ENCODE results near the gene CD44. TPM values are rescaled to one million over a fixed set of nuclear protein-coding genes. Genes with fewer than 3 reads are reported as not detected.

Gene CD44
- total RNA-seq, 1 donor from 2014 or later, result 2.6 TPM

- no peak for DNase-seq
Observed at GRCh38 chr11:35267504-35267903, 128.5 kb downstream of the CD44 start.

GRCh38 chr11:35270342-35270741 is 131.4 kb downstream of the CD44 start:
- DNase-seq, result no peak

- no peak for DNase-seq
Observed at GRCh38 chr11:35271031-35271430, 132.1 kb downstream of the CD44 start.

- DNase-seq, result no peak
Observed at GRCh38 chr11:35272391-35272902, 133.5 kb downstream of the CD44 start.

GRCh38 chr11:35274909-35275785 is 136.2 kb downstream of the CD44 start:
- DNase-seq, result no peak

- DNase-seq, result no peak
Observed at GRCh38 chr11:35275786-35276170, 136.8 kb downstream of the CD44 start.

GRCh38 chr11:35276396-35277145 is 137.6 kb downstream of the CD44 start:
- DNase-seq, result no peak

GRCh38 chr11:35277827-35278226 is 138.9 kb downstream of the CD44 start:
- no peak for DNase-seq

- no peak for DNase-seq
Observed at GRCh38 chr11:35280727-35281126, 141.8 kb downstream of the CD44 start.

GRCh38 chr11:35281169-35281688 is 142.3 kb downstream of the CD44 start:
- no peak for DNase-seq

Other genes starting within 250 kb of the CD44 start
- gene APIP, start 222.8 kb upstream of the CD44 start, total RNA-seq, result 12.2 and 23.5 TPM in 2 replicates
- gene PDHX, start 222.6 kb upstream of the CD44 start, total RNA-seq, result 27.4 and 36.2 TPM in 2 replicates

Measured in dermis blood vessel endothelial cell (primary cell).